ENCODE measurements around the gene CTSC. TPM values are rescaled to one million over a fixed set of nuclear protein-coding genes. Genes with fewer than 3 reads are reported as not detected.

The CTSC gene
- polyA plus RNA-seq, 1 donor (not counting 4 experiments of a cell fraction or from before 2014, with no cell fraction given), result 658 TPM

DNA sequence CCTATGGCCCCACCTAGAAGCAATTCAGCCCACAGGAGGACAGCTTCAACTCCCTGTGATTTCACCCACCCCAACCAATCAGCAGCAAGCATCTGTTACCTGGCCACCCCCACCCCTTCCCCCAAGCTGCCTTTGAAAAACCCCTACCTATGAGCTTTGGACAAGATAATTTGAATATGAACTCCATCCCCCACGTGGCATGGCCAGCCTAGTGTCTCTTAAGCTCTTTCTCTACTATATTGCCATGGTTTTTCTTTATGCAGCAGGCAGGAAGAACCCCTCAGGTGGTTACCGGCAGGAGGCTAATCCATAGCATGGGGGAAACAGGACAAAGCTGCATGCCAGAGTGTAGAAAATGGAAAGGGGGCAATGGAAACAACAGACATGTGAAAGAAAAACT, 29.0 kb downstream of the CTSC start:
- dilution Hi-C loops (cut with MboI; ENCODE audit: extremely low pct_ligation_motif_present, low sequenced_read_pairs), result no loop called here

GRCh38 chr11:88307749-88308425, 29.6 kb downstream of the CTSC start:
- dilution Hi-C loops (cut with MboI; ENCODE audit: extremely low pct_ligation_motif_present, low sequenced_read_pairs), result no loop called here
- DNase-seq (ENCODE audit: low read depth, low spot score) (no peak), FAIRE-seq (no peak)
- no peak overlapping the region for H3K9ac ChIP-seq (ENCODE audit: control insufficient read depth, extremely low read depth, insufficient read depth, low read length)
- no peak overlapping the region for H3K4me2 ChIP-seq (ENCODE audit: control insufficient read depth, extremely low read depth, insufficient read depth, low read depth, low read length)
- no peaks in the 10 kb centered on the region for H3K27me3 ChIP-seq (ENCODE audit: control insufficient read depth, extremely low read depth, insufficient read depth, low read length)
- TF ChIP-seq, protein P1, sequence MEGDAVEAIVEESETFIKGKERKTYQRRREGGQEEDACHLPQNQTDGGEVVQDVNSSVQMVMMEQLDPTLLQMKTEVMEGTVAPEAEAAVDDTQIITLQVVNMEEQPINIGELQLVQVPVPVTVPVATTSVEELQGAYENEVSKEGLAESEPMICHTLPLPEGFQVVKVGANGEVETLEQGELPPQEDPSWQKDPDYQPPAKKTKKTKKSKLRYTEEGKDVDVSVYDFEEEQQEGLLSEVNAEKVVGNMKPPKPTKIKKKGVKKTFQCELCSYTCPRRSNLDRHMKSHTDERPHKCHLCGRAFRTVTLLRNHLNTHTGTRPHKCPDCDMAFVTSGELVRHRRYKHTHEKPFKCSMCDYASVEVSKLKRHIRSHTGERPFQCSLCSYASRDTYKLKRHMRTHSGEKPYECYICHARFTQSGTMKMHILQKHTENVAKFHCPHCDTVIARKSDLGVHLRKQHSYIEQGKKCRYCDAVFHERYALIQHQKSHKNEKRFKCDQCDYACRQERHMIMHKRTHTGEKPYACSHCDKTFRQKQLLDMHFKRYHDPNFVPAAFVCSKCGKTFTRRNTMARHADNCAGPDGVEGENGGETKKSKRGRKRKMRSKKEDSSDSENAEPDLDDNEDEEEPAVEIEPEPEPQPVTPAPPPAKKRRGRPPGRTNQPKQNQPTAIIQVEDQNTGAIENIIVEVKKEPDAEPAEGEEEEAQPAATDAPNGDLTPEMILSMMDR (optimal IDR thresholded peaks at IDR 0.05 in 1 of 3, IDR thresholded peaks at IDR 0.05 in 1 of 3, conservative IDR thresholded peaks at IDR 0.05 in 1 of 3; ENCODE audit: extremely low read depth in 1 of 3, insufficient read depth in 2 of 3, low read length in 3 of 3), result no peak
- no peak for TF ChIP-seq EZH2 (IDR thresholded peaks at IDR 0.05; ENCODE audit: low read length)
- H3K27ac ChIP-seq (ENCODE audit: control insufficient read depth, insufficient read depth, low read length), result no peak overlapping the region
- H3K9me3 ChIP-seq (ENCODE audit: control insufficient read depth, low read depth, low read length), result no peaks in the 10 kb centered on the region
- peaks cover 13 to 18% of the 10 kb centered on the region in 2 experiments for H3K36me3 ChIP-seq (ENCODE audit: control insufficient read depth in 2 of 2, extremely low read depth in 1 of 2, insufficient read depth in 2 of 2, low read length in 2 of 2)
- H4K20me1 ChIP-seq (ENCODE audit: control insufficient read depth, extremely low read depth, insufficient read depth, low read length), result no peaks in the 10 kb centered on the region
- H2AFZ ChIP-seq (ENCODE audit: control insufficient read depth, low read length), result no peak overlapping the region
- H3K9me1 ChIP-seq (ENCODE audit: control insufficient read depth, extremely low read depth, insufficient read depth, low read length), result no peaks in the 10 kb centered on the region
- H3K79me2 ChIP-seq (ENCODE audit: control insufficient read depth, insufficient read depth, low read length), result peaks cover 10% of the 10 kb centered on the region
- H3K4me3 ChIP-seq (ENCODE audit: control insufficient read depth in 2 of 3, extremely low read depth in 1 of 3, insufficient read depth in 2 of 3, low read depth in 1 of 3, low read length in 3 of 3), result no peak overlapping the region
- H3K4me1 ChIP-seq (ENCODE audit: control insufficient read depth, extremely low read depth, insufficient read depth, low read length), result peaks cover 14% of the 10 kb centered on the region

More for the DNA sequence above, 29.0 kb downstream of the CTSC start:
- no peak overlapping the region for H3K4me3 ChIP-seq (ENCODE audit: control insufficient read depth in 2 of 3, extremely low read depth in 1 of 3, insufficient read depth in 2 of 3, low read depth in 1 of 3, low read length in 3 of 3)
- DNase-seq (ENCODE audit: low read depth, low spot score) (no peak), FAIRE-seq (no peak)
- peaks cover 8% of the 10 kb centered on the region for H3K79me2 ChIP-seq (ENCODE audit: control insufficient read depth, insufficient read depth, low read length)
- H3K9me3 ChIP-seq (ENCODE audit: control insufficient read depth, low read depth, low read length), result no peaks in the 10 kb centered on the region
- no peaks in the 10 kb centered on the region for H3K27me3 ChIP-seq (ENCODE audit: control insufficient read depth, extremely low read depth, insufficient read depth, low read length)
- H2AFZ ChIP-seq (ENCODE audit: control insufficient read depth, low read length), result no peak overlapping the region
- H3K4me2 ChIP-seq (ENCODE audit: control insufficient read depth, extremely low read depth, insufficient read depth, low read depth, low read length), result no peak overlapping the region
- H3K9ac ChIP-seq (ENCODE audit: control insufficient read depth, extremely low read depth, insufficient read depth, low read length), result no peak overlapping the region
- no peak for TF ChIP-seq EZH2 (IDR thresholded peaks at IDR 0.05; ENCODE audit: low read length)
- TF ChIP-seq, protein P1 (optimal IDR thresholded peaks at IDR 0.05 in 1 of 3, IDR thresholded peaks at IDR 0.05 in 1 of 3, conservative IDR thresholded peaks at IDR 0.05 in 1 of 3; ENCODE audit: extremely low read depth in 1 of 3, insufficient read depth in 2 of 3, low read length in 3 of 3), result no peak
- H3K27ac ChIP-seq (ENCODE audit: control insufficient read depth, insufficient read depth, low read length), result no peak overlapping the region
- H3K4me1 ChIP-seq (ENCODE audit: control insufficient read depth, extremely low read depth, insufficient read depth, low read length), result peaks cover 14% of the 10 kb centered on the region
- peaks cover 13 to 18% of the 10 kb centered on the region in 2 experiments for H3K36me3 ChIP-seq (ENCODE audit: control insufficient read depth in 2 of 2, extremely low read depth in 1 of 2, insufficient read depth in 2 of 2, low read length in 2 of 2)
- no peaks in the 10 kb centered on the region for H3K9me1 ChIP-seq (ENCODE audit: control insufficient read depth, extremely low read depth, insufficient read depth, low read length)
- no peaks in the 10 kb centered on the region for H4K20me1 ChIP-seq (ENCODE audit: control insufficient read depth, extremely low read depth, insufficient read depth, low read length)

Data from keratinocyte (primary cell).